Measurements from ENCODE around the gene SNAP47.

Gene SNAP47

GRCh38 chr1:227732586-227733308 is 2.5 kb upstream of the SNAP47 start:
- no peak for DNase-seq

DNA sequence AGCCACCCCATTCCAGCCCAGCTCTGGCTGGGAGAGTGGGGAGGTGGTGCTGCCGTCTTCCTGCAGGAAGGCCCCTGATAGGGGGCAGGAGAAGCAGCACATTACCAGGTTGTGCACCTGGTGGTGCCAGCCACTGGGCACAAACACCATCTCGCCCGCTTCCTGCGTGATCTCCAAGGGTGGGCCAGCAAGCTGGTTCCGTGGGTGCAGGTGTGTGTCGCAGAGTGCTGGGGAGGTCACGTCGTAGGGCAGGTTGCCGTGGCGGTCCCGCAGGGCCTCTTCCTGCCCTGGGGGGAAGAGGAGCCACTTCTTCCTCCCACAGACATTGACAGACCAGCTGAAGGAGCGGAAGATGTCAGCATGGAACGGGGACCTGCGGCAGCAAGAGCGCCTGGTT is 1.9 kb upstream of the SNAP47 start:
- no peak for DNase-seq

DNA sequence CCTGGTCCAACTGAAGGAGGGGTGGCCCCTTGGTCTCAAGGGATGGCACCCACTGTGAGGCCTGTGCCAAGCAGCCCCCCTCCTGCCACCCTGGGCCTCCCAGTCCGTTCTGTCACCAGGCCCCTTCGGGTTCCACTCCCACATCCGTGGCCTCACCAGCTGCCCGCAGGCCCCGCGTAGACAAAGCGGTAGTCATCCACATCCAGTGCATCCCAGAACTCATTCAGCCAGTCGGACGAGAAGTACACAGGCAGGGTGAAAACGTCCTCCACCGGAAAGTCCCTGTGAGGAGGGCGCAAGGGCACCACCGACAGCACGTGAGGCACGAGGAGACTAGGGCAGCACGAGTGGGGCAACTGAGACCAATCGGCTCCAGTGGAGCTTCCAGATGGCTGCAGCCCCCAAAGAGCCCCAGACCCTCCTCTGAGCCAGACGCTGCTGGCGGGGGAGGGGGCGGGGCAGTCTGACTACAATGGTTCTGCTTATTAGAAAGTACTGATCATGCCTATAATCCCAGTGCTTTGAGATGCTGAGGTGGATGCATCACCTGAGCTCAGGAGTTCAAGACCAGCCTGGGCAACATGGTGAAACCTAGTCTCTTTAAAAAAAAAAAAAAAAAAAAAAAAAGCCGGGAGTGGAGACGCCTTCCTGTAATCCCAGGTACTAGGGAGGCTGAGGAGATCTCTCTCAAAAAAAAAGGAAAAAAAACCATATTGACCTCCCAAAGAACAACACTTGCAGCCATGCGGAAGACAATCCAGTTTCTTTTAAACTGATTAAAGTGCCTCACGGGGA is 1.3 kb upstream of the SNAP47 start:
- no peak for DNase-seq

- no peak for DNase-seq
These were observed 734 bp upstream of the SNAP47 start for GRCh38 chr1:227734546-227734855.

DNA sequence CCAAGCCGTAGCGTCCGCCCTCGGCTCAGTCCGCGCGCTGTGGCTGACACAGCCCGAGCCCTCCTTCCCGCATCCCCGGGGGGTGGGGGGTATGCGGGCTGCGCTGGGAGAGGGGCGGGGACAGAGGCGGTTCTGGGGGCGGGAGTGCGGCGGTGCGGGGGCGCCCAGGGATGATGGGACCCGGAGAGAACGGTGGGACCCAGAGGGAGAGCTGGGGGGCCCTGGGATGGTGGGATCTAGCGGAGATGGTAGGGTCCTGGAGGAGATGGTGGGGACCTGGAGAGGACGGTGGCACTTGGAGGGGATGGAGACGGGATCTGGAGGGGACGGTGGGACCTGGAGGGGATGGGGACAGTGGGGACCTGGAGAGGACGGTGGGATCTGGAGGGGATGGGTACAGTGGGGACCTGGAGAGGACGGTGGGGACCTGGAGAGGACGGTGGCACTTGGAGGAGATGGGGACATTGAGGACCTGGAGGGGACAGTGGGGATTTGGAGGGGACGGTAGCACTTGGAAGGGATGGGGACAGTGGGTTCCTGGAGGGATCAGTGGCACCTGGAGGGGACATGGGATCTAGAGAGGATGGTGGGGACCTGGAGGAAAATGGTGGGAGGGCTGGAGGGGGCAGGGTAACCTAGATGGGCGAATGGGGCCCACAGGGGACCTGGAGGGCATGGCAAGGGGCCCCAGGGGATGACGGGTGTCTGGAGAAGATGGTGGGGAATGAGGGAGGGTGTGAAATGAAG is 477 bp downstream of the SNAP47 start:
- DNase-seq, result no peak

- DNase-seq, result no peak
These were observed 1.7 kb downstream of the SNAP47 start for GRCh38 chr1:227736814-227737432.

- DNase-seq, result no peak
These were observed 3.6 kb downstream of the SNAP47 start for GRCh38 chr1:227738820-227739219.

- no peak for DNase-seq
These were observed 4.4 kb downstream of the SNAP47 start for GRCh38 chr1:227739636-227740035.

DNA sequence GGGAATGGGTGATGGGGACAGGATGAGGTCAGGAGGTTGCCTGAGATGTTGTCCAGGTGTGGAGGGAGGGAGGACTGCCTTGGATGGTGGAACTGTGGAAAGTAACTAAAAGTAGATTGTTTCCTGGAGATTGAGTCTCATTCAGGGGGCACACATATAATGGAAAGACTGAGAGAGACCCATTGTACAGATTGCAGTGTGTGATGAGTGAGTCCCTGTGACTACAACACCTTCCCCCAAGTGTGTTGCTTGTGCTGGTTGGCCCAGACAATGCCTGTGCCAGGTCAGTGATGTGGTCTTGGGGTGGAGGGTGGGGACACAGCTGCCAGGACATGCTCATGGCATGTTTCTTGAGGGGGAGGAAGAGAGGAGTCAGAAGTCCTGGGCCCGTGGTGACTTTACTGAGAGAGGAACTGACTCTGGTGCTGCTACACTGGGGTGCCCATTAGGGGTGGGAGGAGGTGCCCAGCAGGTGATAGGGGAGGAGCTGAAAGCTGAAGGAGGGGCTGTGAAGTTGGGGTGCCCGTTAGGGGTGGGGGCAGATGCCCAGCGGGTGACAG is 5.2 kb downstream of the SNAP47 start:
- no peak for DNase-seq

DNA sequence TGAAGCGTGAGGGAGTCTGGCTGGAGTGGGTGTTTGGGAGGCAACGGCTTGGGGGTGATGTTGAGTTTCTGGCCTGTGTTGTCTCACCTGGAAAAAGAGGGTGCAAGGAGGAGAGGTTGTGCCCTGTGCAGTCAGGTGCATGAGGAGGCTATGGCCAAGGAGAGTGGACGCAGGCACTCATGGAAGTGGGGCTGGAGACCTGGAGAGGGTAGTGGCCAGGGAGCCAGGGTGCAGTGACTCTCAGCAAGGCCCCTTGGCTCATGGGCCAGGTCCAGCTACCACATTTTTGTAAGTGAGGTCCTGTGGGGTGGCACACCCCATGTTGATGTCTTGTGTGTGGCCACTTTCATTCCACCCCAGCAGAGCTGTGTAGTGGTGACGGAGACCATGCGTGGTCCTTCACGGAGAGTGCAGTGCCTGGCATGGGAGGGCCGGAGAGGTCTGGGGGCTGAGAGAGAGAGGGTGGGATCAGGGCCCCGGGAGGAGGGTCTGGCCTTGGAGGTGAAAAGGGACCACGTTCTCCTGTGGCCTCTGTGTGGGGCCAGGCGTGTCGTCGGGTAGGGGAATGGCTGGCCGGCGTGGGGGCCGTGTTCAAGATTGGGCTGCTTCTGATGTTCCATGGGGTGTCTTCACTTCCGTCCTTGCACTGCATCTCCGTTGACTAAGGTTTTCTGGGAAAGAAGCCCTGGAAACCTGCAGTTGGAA is 6.1 kb downstream of the SNAP47 start:
- DNase-seq, result no peak

DNA sequence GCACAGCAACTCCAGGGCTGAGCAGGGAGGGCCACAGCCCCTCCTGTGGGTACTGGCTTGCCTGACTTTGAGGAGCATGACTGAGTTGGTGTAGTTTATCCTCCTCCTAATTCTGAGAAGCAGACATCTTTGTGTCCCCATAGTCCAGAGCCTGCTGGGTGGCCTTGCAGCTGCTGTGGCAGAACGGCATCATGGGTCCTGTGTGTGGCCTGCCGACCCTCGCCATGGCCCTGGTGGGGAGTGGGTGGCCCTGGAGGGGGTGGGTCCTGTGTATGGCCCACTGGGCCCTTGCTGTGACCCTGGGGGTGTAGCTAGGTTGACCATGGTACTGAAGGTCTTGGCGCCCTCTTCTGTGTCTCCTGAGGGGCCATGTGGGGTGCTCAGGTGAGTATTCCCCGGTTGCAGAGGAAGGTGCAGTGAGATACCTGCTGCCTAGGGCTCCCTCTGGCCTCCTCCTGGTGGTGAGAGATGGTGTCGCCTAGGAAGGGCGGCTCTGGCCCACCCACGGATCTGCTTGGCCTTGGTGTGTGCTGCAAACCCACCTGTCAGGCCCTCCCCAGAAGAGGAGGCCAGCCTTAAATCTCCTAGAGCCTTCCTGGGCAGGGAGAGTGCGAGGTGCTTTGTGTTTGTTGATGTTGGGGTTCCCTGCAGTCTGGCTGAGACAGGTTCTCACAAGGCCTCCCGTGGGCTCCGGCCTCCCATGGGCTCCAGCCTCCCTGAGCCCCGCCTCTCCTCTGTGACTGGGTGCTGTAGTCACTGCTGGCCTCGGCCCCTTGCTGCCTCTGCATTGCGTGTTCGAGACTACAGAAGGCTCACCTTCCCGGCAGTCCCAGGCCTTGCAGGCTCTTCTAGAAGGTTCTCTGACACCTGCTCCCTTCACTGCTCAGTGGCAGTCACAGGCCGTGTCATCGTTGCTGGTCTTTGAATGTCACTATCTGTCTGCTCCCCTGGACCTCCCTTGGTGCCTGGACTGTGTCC is 7.8 kb downstream of the SNAP47 start:
- DNase-seq, result no peak

DNA sequence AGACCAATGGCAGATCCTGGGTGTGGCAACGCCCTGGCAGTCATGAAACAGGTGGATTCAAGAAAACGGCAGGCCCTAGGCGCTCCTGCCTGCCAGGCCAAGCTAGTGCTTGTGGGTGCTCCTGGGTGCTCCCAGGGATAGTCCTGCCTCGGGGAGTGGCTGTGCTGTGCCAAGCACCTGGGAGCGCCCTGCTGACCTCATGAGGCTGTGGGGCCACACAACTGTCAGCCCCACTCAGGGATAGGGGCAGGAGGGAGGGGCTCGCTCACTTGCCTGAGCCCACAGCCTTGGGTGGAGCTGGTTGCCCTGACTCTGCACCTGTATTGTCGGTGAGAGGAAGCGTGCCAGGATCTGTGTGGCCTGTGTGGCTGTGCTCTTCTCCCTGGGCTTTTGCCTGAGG is 9.4 kb downstream of the SNAP47 start:
- no peak for DNase-seq

- no peak for DNase-seq
These were observed 10.5 kb downstream of the SNAP47 start for GRCh38 chr1:227745568-227746265.

GRCh38 chr1:227746676-227747075 is 11.4 kb downstream of the SNAP47 start:
- DNase-seq, result no peak

GRCh38 chr1:227747382-227747781 is 12.1 kb downstream of the SNAP47 start:
- DNase-seq, result no peak

DNA sequence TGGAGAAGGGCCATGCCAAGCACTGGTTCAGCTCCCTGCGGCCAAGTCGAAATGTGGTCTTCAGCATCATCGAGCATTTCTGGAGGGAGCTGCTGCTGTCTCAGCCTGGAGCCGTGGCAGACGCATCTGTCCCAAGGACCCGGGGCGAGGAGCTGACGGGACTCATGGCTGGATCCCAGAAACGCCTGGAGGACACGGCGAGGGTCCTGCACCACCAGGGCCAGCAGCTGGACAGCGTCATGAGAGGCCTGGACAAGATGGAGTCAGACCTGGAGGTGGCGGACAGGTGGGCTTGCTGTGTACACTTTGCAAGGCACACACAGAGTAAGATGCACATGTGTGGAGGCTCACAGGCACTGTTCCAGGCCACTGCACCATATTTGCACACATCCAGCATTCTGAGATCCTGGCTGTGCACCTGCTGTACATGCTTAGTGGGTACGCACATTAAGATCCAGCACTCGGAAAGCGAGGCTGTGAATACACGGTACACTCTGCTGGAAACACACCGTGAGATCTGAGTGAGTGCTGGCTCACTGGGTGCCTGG is 12.8 kb downstream of the SNAP47 start:
- no peak for DNase-seq

DNA sequence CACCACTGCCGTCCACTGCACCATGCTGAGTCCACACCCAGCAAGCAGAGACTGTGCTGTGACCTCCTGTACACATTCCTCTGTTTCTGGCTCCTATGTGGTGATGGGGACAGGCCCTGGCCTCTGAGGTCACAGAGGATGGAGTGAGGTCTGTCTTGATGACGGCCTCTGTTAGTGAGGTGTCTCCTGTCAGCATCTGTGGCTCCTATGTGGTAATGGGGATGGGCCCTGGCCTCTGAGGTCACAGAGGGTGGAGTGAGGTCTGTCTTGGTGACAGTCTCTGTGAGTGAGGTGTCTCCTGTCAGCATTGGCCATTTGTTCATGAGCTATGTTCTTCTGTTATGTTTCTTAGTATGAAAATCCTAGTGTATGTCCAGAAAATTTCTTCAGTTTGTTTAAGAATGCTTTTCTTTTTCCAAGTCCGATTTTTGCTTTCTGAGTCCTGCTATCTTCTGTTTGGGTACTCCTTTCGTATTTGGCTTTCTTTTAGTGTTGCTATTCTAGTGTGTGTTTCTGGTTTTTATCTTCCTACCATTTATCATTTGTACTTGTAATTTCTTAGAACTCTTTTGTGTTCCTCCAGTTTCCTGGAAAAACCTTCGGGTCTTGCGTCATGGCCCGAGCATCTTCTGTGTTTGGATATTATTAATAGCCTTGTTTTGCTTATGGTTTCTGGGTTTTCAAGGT is 13.4 kb downstream of the SNAP47 start:
- DNase-seq, result no peak

DNA sequence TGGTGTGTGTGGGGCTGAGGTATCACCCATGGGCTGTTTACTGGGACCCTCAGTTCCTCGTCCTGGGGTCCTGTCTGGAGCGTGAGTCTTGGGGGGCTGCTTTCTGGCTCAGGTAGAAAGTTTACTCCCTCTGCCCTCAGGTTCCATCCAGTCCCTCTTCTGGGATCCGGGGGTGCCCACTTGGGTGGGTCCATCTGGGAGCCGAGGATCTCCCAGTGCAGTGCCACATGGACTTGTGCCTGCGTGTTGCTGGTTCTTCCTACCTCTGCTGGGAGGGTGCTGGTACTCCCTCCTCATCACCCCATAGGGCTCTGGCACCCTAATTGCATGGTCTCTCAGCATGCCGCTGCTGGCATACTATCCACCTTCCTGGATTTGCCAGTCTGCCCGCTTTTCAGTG is 14.0 kb downstream of the SNAP47 start:
- DNase-seq, result no peak

- DNase-seq, result no peak
These were observed 14.9 kb downstream of the SNAP47 start for GRCh38 chr1:227749916-227750710.

All from 8988T (cell line).